ENCODE measurements around the gene DACH1. TPM values are rescaled to one million over a fixed set of nuclear protein-coding genes. Genes with fewer than 3 reads are reported as not detected.

DACH1 gene
- total RNA-seq, 1 experiment from 2014 or later = not detected

DNA sequence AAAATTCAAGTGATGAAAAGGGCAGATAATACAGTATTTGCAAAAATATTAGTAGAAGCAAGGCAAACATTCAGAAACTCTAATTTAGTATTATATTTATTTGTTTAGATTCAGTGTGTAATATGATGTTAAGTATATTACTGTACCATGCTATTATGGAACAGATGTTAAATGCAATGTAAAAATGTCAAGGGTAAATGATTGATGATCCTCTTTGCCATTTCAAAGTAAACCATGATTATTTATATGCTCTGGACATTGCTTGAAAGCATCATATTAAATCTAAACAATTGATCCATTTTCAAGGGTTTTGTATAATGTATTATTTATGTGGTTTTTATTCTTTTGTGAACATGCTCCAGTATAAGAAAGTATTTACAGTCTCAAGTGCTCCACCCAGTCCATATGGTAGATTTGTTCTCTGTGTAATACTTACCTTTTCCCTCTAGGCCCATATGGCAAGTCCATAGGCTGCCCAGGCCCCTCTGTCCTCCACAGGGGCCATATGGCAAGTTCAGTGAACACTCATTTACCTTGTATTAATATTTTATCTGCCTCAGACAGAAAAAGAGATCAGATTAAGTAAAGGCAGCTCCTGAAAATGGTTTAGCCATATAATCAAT is 353.5 kb downstream of the DACH1 start:
- Histone ChIP-seq H2AFZ (ENCODE audit: low read depth, low read length, poor library complexity, severe bottlenecking) (no peak overlapping the region), H3K4me3 (replicated peaks in 1 of 2; ENCODE audit: low read depth in 1 of 2, low read length in 2 of 2) (no peak overlapping the region), H3K9me2 (ENCODE audit: insufficient read depth) (no peaks in the 10 kb centered on the region), H3K9me3 (ENCODE audit: control insufficient read depth in 1 of 2, insufficient read depth in 1 of 2, low read depth in 1 of 2, low read length in 2 of 2) (no peaks in the 10 kb centered on the region), H3K36me3 (ENCODE audit: control insufficient read depth in 1 of 2, insufficient read depth in 2 of 2, low read length in 2 of 2) (no peaks in the 10 kb centered on the region), H4K20me1 (ENCODE audit: insufficient read depth) (no peaks in the 10 kb centered on the region), H3K4me1 (ENCODE audit: control insufficient read depth in 1 of 2, insufficient read depth in 2 of 2, low read length in 2 of 2) (no peaks in the 10 kb centered on the region), H3K79me2 (ENCODE audit: insufficient read depth, low read length) (no peaks in the 10 kb centered on the region), H3K27ac (ENCODE audit: low read depth, low read length) (no peak overlapping the region), H3K9ac (ENCODE audit: low read length) (no peak overlapping the region), H3K4me2 (ENCODE audit: low read length) (no peak overlapping the region), H3K27me3 (ENCODE audit: insufficient read depth, low read length) (no peaks in the 10 kb centered on the region)
- no peak for TF ChIP-seq FOSL1 (IDR thresholded peaks at IDR 0.05; ENCODE audit: low read depth)
- no peak for TF ChIP-seq ZNF274 (IDR thresholded peaks at IDR 0.05; ENCODE audit: low read depth, low read length)
- TF ChIP-seq RAD21 (IDR thresholded peaks at IDR 0.05; ENCODE audit: low read depth) = no peak
- no peak for TF ChIP-seq EZH2phosphoT487 (IDR thresholded peaks at IDR 0.05; ENCODE audit: borderline replicate concordance)
- TF ChIP-seq ELF1 (IDR thresholded peaks at IDR 0.05; ENCODE audit: borderline replicate concordance, low read depth) = no peak
- no peak for TF ChIP-seq CBX3 (IDR thresholded peaks at IDR 0.05; ENCODE audit: low read depth)
- no peak for TF ChIP-seq JUND (IDR thresholded peaks at IDR 0.05)
- TF ChIP-seq ZBTB33 (IDR thresholded peaks at IDR 0.05; ENCODE audit: extremely low read depth, insufficient replicate concordance, low read length) = no peak
- no peak for TF ChIP-seq CTCF (IDR thresholded peaks at IDR 0.05 in 2 of 3, conservative IDR thresholded peaks at IDR 0.05 in 1 of 3; ENCODE audit: borderline replicate concordance in 1 of 3, insufficient read depth in 1 of 3, low read depth in 2 of 3, low read length in 2 of 3)
- no peak for TF ChIP-seq ATF3 (IDR thresholded peaks at IDR 0.05)
- TF ChIP-seq POLR2AphosphoS5 (IDR thresholded peaks at IDR 0.05; ENCODE audit: low read depth, low read length) = no peak
- TF ChIP-seq ZFX (IDR thresholded peaks at IDR 0.05) = no peak
- no peak for TF ChIP-seq TCF7L2 (IDR thresholded peaks at IDR 0.05; ENCODE audit: borderline replicate concordance, extremely low read depth, insufficient read depth, insufficient read length)
- TF ChIP-seq POLR2A (IDR thresholded peaks at IDR 0.05; ENCODE audit: borderline replicate concordance, extremely low read depth, insufficient read depth, insufficient read length) = no peak
- no peak for TF ChIP-seq EZH2 (IDR thresholded peaks at IDR 0.05)
- TF ChIP-seq REST (IDR thresholded peaks at IDR 0.05; ENCODE audit: low read depth) = no peak
- no peak for TF ChIP-seq SP1 (IDR thresholded peaks at IDR 0.05; ENCODE audit: low read depth)
- ChIA-PET RAD21 (ENCODE audit: low non-redundant PET in 1 of 2, low total read pairs in 2 of 2, uncharacterized antibody in 2 of 2, unreplicated experiment in 2 of 2) (no interaction called here), CTCF (no interaction called here), POLR2A (no interaction called here)
- no TSS peak for BruUV-seq (replicated peaks)
- DNase-seq (ENCODE audit: low read depth, low spot score) (no peak), ATAC-seq (no peak)
- intact Hi-C loops (cut with micrococcal nuclease) = no loop called here

Measured in HCT116 (cell line).